ENCODE measurements around the gene PDGFC.

DNA sequence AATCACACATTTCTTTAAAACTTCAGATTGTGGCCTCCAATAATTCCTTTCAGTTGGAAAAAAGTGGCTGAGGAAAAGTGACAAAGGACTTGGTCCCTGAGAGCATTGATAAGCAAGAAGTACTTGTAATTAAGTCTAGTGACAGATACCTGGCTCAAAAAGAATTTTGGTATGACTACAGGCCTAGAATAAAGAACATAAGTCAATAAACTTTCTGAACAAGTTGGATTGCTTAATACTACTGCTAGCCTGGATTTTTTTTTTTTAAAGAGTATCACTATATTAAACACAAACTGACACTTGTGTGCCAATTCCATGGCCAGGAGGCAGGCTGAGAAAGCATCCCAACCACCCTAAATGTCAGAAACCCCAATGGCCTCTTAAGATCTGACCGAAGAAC lies 49.3 kb upstream of the PDGFC start:
- TF ChIP-seq, protein P1, sequence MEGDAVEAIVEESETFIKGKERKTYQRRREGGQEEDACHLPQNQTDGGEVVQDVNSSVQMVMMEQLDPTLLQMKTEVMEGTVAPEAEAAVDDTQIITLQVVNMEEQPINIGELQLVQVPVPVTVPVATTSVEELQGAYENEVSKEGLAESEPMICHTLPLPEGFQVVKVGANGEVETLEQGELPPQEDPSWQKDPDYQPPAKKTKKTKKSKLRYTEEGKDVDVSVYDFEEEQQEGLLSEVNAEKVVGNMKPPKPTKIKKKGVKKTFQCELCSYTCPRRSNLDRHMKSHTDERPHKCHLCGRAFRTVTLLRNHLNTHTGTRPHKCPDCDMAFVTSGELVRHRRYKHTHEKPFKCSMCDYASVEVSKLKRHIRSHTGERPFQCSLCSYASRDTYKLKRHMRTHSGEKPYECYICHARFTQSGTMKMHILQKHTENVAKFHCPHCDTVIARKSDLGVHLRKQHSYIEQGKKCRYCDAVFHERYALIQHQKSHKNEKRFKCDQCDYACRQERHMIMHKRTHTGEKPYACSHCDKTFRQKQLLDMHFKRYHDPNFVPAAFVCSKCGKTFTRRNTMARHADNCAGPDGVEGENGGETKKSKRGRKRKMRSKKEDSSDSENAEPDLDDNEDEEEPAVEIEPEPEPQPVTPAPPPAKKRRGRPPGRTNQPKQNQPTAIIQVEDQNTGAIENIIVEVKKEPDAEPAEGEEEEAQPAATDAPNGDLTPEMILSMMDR (optimal IDR thresholded peaks at IDR 0.05 in 1 of 3, IDR thresholded peaks at IDR 0.05 in 1 of 3, conservative IDR thresholded peaks at IDR 0.05 in 1 of 3; ENCODE audit: extremely low read depth in 1 of 3, insufficient read depth in 2 of 3, low read length in 3 of 3): no peak
- no peak for TF ChIP-seq EZH2 (IDR thresholded peaks at IDR 0.05; ENCODE audit: low read length)

All from keratinocyte (primary cell).